ENCODE measurements around the gene P4HB. TPM values are rescaled to one million over a fixed set of nuclear protein-coding genes. Genes with fewer than 3 reads are reported as not detected.

Gene P4HB
- total RNA-seq, 2 donors from 2014 or later = 560 to 669 TPM

- DNase-seq (no peak), ATAC-seq (no peak)
- intact Hi-C loops (cut with DNase I, micrococcal nuclease) = no loop called here
Measured at GRCh38 chr17:81899514-81900166, 39.3 kb upstream of the P4HB start.

- ATAC-seq = no peak
- intact Hi-C loops (cut with DNase I, micrococcal nuclease) = no loop called here
- DNase-seq = no peak
Measured at GRCh38 chr17:81898885-81899284, 38.5 kb upstream of the P4HB start.

- DNase-seq = no peak
- no peak for ATAC-seq
- intact Hi-C loops (cut with DNase I, micrococcal nuclease) = no loop called here
Measured at GRCh38 chr17:81898029-81898866, 37.9 kb upstream of the P4HB start.

- ATAC-seq (no peak), DNase-seq (no peak)
- intact Hi-C loops (cut with DNase I, micrococcal nuclease) = no loop called here
Measured at GRCh38 chr17:81895400-81895799, 35.1 kb upstream of the P4HB start.

GRCh38 chr17:81891303-81891552 is 30.9 kb upstream of the P4HB start:
- intact Hi-C loops (cut with DNase I, micrococcal nuclease) = no loop called here
- ATAC-seq = no peak
- no peak for DNase-seq

GRCh38 chr17:81890447-81891302 is 30.3 kb upstream of the P4HB start:
- intact Hi-C loops (cut with DNase I, micrococcal nuclease) = no loop called here
- no peak for ATAC-seq
- DNase-seq = no peak

GRCh38 chr17:81889602-81890001 is 29.3 kb upstream of the P4HB start:
- DNase-seq = no peak
- no peak for ATAC-seq
- intact Hi-C loops (cut with DNase I, micrococcal nuclease) = no loop called here

- DNase-seq (no peak), ATAC-seq (no peak)
- intact Hi-C loops (cut with DNase I, micrococcal nuclease) = no loop called here
Measured at GRCh38 chr17:81888988-81889595, 28.8 kb upstream of the P4HB start.

- DNase-seq (no peak), ATAC-seq (no peak)
- intact Hi-C loops (cut with DNase I, micrococcal nuclease) = no loop called here
Measured at GRCh38 chr17:81888105-81888987, 28.0 kb upstream of the P4HB start.

GRCh38 chr17:81885869-81886548 is 25.7 kb upstream of the P4HB start:
- DNase-seq = no peak
- intact Hi-C loops (cut with DNase I, micrococcal nuclease) = no loop called here
- peak; percentile 10 for ATAC-seq

GRCh38 chr17:81885454-81885853 is 25.1 kb upstream of the P4HB start:
- ATAC-seq (no peak), DNase-seq (no peak)

GRCh38 chr17:81884968-81885367 is 24.6 kb upstream of the P4HB start:
- ATAC-seq (no peak), DNase-seq (no peak)

More at GRCh38 chr17:81885454-81885853, 25.1 kb upstream of the P4HB start:
- intact Hi-C loops (cut with DNase I, micrococcal nuclease) = no loop called here

GRCh38 chr17:81884520-81884919 is 24.2 kb upstream of the P4HB start:
- peak; percentile 16 for ATAC-seq
- intact Hi-C loops (cut with DNase I, micrococcal nuclease) = no loop called here
- DNase-seq = no peak

More at GRCh38 chr17:81884968-81885367, 24.6 kb upstream of the P4HB start:
- intact Hi-C loops (cut with DNase I, micrococcal nuclease) = no loop called here

GRCh38 chr17:81879121-81879520 is 18.8 kb upstream of the P4HB start:
- intact Hi-C loops (cut with DNase I, micrococcal nuclease) = no loop called here
- peak; percentile 26 for ATAC-seq

GRCh38 chr17:81878294-81878693 is 18.0 kb upstream of the P4HB start:
- no peak for DNase-seq
- intact Hi-C loops (cut with DNase I, micrococcal nuclease) = no loop called here
- ATAC-seq = no peak

More at GRCh38 chr17:81879121-81879520, 18.8 kb upstream of the P4HB start:
- no peak for DNase-seq

GRCh38 chr17:81877569-81877968 is 17.2 kb upstream of the P4HB start:
- ATAC-seq = no peak
- intact Hi-C loops (cut with DNase I, micrococcal nuclease) = no loop called here
- DNase-seq = no peak

GRCh38 chr17:81871387-81872230 is 11.3 kb upstream of the P4HB start:
- intact Hi-C loops (cut with DNase I, micrococcal nuclease) = no loop called here
- ATAC-seq (peak; percentile 30), DNase-seq (peak; percentile 94 to 97)

Data from left colon (tissue), 2 donors.